ENCODE data around the gene CRYM.

The CRYM gene

DNA sequence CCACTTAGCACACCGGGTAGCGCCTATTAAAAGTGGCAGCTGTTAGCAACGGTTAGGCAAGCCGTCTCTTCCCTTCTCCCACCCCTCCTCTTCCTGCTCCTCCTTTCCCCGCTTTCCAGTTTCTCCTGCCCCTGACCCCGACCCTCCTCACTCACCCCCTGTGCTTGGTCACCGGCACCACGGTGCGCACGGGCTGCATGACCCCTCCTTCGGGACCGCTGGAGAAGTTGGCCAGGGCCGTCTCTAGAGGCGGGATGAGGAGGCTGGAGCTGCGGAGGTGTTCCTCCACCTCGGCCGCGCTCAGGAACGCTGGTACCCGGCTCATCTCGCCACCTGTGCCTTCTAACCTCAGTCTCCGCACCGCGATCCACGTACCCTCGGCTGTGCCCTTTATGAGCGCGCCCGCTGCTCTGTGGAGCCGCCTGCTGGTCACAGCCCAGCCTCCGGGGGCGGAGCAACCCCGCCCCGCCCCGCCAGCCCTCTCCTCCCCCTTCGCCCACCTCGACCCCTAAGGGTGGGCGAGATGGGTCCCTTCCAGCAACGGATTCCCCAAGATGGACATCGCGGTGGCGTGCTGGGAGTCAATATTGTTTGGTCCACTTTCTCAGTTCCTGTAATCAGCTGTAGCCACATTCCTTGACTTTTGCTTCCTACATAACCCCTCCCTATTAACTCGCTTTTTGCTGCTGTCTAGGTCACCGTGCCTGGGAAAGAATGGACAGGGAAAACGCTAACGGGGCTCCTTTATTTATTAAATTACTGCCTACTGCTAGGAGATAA, at the start of gene CRYM (continued):
- peak; percentile 93 for TF ChIP-seq ZBTB8A (tag by site-specific recombination; IDR thresholded peaks at IDR 0.05)
- no peak for TF ChIP-seq ZNF350 (tag by site-specific recombination; IDR thresholded peaks at IDR 0.05)
- peak; percentile 87 for TF ChIP-seq ZNF341 (tag by site-specific recombination; IDR thresholded peaks at IDR 0.05; ENCODE audit: low read depth)
- TF ChIP-seq ZFP69B (tag by site-specific recombination; IDR thresholded peaks at IDR 0.05), result 0 out of 2 replicates have a peak, but pooled peaks have one; percentile 25
- no peak for TF ChIP-seq TSHZ1 (tag by site-specific recombination; IDR thresholded peaks at IDR 0.05; ENCODE audit: borderline replicate concordance)
- TF ChIP-seq MZF1 (tag by site-specific recombination; IDR thresholded peaks at IDR 0.05; ENCODE audit: borderline replicate concordance), result no peak
- TF ChIP-seq KLF17 (tag by site-specific recombination; IDR thresholded peaks at IDR 0.05), result peak; percentile 53
- TF ChIP-seq ZNF654 (tag by site-specific recombination; IDR thresholded peaks at IDR 0.05; ENCODE audit: low read depth), result 0 out of 2 replicates have a peak, but pooled peaks have one; percentile 8
- TF ChIP-seq KLF9 (tag by site-specific recombination; IDR thresholded peaks at IDR 0.05; ENCODE audit: low read depth), result peak; percentile 91
- no peak for TF ChIP-seq HOXD13 (CRISPR knock-in tag; IDR thresholded peaks at IDR 0.05; ENCODE audit: borderline replicate concordance)
- TF ChIP-seq, protein P1, sequence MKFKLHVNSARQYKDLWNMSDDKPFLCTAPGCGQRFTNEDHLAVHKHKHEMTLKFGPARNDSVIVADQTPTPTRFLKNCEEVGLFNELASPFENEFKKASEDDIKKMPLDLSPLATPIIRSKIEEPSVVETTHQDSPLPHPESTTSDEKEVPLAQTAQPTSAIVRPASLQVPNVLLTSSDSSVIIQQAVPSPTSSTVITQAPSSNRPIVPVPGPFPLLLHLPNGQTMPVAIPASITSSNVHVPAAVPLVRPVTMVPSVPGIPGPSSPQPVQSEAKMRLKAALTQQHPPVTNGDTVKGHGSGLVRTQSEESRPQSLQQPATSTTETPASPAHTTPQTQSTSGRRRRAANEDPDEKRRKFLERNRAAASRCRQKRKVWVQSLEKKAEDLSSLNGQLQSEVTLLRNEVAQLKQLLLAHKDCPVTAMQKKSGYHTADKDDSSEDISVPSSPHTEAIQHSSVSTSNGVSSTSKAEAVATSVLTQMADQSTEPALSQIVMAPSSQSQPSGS (tag by site-specific recombination; IDR thresholded peaks at IDR 0.05; ENCODE audit: low read depth), result no peak
- TF ChIP-seq KLF16 (tag by site-specific recombination; IDR thresholded peaks at IDR 0.05), result peak; percentile 90
- no peak for TF ChIP-seq ZNF138 (tag by site-specific recombination; IDR thresholded peaks at IDR 0.05; ENCODE audit: borderline replicate concordance)
- no peak for TF ChIP-seq ZNF792 (tag by site-specific recombination; IDR thresholded peaks at IDR 0.05)
- TF ChIP-seq ZNF580 (tag by site-specific recombination; IDR thresholded peaks at IDR 0.05), result no peak
- TF ChIP-seq, protein P2, sequence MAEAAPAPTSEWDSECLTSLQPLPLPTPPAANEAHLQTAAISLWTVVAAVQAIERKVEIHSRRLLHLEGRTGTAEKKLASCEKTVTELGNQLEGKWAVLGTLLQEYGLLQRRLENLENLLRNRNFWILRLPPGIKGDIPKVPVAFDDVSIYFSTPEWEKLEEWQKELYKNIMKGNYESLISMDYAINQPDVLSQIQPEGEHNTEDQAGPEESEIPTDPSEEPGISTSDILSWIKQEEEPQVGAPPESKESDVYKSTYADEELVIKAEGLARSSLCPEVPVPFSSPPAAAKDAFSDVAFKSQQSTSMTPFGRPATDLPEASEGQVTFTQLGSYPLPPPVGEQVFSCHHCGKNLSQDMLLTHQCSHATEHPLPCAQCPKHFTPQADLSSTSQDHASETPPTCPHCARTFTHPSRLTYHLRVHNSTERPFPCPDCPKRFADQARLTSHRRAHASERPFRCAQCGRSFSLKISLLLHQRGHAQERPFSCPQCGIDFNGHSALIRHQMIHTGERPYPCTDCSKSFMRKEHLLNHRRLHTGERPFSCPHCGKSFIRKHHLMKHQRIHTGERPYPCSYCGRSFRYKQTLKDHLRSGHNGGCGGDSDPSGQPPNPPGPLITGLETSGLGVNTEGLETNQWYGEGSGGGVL (tag by site-specific recombination; IDR thresholded peaks at IDR 0.05), result no peak
- TF ChIP-seq BCL11B (tag by site-specific recombination; IDR thresholded peaks at IDR 0.05; ENCODE audit: low read depth), result no peak
- TF ChIP-seq, protein P3, sequence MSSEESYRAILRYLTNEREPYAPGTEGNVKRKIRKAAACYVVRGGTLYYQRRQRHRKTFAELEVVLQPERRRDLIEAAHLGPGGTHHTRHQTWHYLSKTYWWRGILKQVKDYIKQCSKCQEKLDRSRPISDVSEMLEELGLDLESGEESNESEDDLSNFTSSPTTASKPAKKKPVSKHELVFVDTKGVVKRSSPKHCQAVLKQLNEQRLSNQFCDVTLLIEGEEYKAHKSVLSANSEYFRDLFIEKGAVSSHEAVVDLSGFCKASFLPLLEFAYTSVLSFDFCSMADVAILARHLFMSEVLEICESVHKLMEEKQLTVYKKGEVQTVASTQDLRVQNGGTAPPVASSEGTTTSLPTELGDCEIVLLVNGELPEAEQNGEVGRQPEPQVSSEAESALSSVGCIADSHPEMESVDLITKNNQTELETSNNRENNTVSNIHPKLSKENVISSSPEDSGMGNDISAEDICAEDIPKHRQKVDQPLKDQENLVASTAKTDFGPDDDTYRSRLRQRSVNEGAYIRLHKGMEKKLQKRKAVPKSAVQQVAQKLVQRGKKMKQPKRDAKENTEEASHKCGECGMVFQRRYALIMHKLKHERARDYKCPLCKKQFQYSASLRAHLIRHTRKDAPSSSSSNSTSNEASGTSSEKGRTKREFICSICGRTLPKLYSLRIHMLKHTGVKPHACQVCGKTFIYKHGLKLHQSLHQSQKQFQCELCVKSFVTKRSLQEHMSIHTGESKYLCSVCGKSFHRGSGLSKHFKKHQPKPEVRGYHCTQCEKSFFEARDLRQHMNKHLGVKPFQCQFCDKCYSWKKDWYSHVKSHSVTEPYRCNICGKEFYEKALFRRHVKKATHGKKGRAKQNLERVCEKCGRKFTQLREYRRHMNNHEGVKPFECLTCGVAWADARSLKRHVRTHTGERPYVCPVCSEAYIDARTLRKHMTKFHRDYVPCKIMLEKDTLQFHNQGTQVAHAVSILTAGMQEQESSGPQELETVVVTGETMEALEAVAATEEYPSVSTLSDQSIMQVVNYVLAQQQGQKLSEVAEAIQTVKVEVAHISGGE (tag by site-specific recombination; conservative IDR thresholded peaks at IDR 0.05; ENCODE audit: low read depth), result 0 out of 2 replicates have a peak, but pooled peaks have one; percentile 9
- TF ChIP-seq, protein P4, sequence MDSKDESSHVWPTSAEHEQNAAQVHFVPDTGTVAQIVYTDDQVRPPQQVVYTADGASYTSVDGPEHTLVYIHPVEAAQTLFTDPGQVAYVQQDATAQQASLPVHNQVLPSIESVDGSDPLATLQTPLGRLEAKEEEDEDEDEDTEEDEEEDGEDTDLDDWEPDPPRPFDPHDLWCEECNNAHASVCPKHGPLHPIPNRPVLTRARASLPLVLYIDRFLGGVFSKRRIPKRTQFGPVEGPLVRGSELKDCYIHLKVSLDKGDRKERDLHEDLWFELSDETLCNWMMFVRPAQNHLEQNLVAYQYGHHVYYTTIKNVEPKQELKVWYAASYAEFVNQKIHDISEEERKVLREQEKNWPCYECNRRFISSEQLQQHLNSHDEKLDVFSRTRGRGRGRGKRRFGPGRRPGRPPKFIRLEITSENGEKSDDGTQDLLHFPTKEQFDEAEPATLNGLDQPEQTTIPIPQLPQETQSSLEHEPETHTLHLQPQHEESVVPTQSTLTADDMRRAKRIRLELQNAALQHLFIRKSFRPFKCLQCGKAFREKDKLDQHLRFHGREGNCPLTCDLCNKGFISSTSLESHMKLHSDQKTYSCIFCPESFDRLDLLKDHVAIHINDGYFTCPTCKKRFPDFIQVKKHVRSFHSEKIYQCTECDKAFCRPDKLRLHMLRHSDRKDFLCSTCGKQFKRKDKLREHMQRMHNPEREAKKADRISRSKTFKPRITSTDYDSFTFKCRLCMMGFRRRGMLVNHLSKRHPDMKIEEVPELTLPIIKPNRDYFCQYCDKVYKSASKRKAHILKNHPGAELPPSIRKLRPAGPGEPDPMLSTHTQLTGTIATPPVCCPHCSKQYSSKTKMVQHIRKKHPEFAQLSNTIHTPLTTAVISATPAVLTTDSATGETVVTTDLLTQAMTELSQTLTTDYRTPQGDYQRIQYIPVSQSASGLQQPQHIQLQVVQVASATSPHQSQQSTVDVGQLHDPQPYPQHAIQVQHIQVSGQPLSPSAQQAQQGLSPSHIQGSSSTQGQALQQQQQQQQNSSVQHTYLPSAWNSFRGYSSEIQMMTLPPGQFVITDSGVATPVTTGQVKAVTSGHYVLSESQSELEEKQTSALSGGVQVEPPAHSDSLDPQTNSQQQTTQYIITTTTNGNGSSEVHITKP (tag by site-specific recombination; IDR thresholded peaks at IDR 0.05), result peak; percentile 79
- no peak for TF ChIP-seq ZNF18 (tag by site-specific recombination; IDR thresholded peaks at IDR 0.05)
